ENCODE data around the gene TRIM33.
"Not testable (repeated sequence)": the region's sequence is repeated elsewhere in the genome, so short reads cannot be mapped to it uniquely, and the experiment has no call there.

TRIM33 gene

DNA sequence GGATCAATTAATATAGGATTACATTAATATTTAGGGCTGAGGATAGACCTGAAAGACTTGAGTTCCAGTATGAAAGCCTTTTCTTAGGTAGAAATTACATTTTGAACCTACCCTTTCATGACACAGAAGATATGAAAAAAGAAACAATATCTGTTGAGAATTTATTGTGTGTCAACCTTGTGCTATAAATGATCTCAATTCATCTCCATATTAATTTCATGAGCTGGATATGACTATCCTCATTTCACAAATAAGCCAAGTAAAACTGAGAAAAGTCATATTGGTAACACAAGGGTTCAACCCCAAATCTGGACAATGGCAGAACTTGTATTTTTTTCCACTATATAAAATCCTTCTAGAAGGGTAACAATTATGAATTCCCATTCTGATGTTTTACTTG, 120.0 kb downstream of the TRIM33 start:
- DNase-seq, result no peak

DNA sequence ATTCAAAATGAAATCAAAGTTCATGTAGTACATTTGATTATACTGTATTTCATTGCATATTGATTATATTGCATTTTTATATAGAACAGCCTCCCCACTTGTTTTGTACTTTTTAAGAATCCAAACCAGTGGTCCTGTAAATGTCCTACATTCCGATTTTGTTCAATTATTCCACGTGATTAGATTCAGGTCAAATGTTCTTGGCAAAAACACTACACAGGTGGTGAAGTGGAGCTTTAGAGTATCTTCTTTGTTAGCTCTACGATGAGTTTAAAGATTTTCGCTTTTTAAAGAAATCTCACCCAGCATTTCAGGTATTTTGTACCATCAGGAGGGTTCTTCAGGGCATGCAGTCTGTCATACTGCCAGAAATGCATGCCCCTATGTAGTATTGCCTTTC, 120.6 kb downstream of the TRIM33 start:
- DNase-seq, result no peak

DNA sequence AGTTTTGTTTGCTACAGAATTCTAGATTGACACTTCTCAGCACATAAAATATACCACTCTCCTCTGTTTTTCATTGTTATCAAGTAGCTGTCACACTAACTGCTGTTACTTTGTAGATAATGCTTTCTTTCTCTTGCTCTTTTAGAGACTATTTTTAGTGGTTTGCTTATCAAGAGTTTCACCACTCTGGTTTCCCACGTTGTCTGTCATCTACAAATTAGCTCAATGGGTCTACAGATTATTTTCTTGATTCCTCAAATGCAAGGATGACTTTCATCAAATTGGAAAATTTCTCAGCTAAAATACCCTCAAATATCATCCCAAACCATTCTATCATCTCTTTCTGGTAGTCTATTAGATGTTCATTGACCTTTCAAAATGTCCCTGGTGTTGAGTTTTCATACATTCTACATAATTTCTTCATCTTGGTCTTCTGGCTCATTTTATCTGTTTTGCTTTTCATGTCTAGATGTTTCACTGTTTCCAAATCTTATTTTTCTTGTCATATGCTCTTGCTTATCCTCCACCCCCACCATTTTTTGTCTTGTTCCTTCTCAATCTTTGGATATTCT, 122.5 kb downstream of the TRIM33 start:
- no peak for DNase-seq

DNA sequence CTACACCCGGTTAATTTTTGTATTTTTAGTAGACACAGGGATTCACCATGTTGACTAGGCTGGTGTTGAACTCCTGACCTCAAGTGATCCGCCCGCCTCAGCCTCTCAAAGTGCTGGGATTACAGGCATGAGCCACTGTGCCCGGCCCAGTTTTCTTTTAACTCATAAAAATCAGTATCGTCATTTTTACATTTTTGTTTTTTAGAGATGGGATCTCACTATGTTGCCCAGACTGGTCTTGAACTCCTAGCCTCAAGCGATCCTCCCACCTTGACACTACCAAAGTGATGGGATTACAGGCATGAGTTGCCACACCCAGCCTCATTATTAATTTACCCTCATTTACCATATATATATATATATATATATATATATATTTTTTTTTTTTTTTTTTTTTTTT, 123.4 kb downstream of the TRIM33 start:
- DNase-seq, result not testable (repeated sequence)

DNA sequence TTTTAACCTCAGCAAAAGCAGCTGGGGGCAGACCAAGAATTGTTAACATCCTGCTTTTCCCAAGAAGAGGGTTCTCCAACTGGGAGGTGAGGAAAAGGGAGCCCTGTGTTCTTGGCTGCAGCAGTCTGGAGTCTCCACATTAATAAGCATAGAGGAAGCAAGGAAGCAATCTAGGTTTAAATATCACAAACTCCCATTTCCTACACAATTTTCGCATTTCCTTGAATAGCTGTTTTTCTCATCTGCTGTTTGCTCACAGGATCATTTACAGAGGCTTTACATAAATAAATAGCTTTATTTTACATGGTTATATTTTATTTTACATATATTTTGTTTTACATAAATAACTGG, 124.0 kb downstream of the TRIM33 start:
- DNase-seq, result no peak

DNA sequence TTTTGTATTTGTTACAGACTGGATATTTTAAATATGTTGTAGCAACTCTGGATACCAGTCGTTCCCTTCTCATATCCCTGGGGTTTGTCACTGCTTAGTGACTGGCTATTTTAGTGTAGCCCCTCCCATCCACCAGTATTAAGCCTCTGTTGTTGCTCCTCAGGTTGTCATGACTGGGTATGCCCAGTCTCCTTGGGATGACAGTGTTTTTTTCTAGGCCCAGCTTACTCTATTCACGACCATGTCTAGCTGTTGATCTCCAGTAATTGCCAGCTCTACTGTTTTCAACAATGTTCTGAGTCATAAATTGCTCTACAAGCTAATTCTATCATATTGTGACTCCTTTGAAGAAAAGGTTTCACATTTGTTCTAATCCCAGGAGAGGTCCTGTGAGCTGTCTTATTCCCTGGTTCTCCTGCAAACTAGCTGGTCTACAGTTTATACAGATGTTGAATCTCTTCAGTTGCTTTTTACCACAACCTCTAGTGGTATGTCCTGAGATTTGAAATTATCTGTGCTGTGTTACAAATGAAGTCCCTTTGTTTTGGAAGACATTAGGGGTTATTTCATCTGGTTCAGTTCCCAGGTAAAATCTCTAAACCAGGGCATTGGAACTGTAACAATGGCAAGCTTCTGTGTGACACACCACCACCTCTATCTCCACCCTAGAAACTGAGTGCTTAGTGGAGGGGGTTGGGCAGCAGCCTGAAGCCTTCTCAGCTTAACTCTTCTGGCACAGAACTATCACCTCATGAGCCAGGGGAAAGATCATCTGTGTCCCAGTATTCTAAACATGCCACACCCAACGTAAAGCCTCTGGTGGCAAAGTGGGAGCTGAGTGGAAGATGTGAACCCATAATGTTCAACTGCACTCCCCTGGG, 124.6 kb downstream of the TRIM33 start:
- DNase-seq, result no peak

DNA sequence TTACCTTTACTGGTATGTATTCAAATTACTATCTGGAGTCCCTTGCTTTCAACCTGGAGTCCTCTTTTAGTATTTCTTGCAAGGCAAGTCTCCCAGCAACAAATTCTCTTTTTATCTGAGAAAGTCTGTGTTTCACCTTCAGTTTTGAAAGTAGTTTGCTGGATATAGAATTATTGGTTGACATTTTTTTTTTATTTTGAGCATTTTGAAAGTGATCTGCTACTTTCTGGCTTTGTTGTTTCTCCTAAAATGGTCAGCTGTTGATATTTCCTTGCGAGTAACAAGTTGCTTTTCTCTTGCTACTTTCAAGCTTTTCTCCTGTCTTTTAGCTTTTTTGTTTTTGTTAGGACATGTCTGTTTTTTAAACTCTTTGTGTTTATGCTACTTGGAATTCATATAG, 126.1 kb downstream of the TRIM33 start:
- no peak for DNase-seq

DNA sequence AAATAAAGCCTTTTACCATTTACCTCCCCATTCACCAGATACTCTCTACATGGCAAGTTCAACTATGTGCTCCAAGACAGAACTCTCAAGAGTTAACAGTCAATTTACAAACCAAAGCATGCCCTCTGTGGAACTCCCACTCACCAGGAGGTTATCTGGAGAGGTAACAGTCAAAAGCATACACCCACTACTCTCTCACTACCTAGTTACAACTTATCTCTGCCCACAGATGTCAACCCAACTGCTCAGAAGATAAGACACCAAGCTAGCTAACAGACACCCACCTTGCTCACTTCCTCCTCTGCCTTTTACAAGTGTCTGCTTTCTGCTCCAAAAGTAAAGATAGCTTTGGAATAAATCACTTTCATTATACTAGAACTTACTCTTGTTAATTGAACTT, 131.0 kb downstream of the TRIM33 start:
- no peak for DNase-seq

DNA sequence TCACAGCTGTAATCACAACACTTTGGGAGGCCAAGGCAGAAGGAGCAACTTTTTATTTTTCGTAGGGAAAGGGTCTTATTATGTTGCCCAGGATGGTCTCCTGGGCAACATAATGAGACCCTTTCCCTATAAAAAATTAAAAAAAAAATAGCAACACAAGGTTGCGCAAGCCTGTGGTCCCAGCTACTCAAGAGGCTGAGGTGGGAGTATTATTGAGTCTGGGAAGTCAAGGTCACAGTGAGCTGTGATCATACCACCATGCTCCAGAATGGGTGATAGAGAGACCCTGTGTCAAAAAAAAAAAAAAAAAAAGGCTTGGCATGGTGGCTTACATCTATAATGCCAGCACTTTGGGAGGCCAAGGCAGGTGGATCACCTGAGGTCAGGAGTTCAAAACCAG, 131.6 kb downstream of the TRIM33 start:
- no peak for DNase-seq

DNA sequence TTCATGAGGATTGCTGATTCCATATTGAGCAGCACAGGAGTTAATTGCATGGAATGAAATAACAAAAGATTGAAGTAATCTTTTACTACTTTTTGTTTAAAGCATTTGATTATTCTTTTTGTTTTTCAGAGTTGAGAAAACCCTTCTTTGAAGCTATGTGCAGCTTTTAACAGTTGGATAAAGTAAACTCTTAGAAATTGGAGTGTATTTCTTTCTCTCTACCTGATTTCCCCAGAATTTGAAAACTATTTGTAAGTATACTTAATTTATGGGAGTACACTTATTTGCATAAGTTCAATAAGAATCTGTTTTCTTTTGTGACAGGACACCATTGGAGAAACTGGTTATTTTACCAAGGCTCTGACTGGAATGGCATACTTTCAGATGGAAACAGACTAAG, 133.6 kb downstream of the TRIM33 start:
- no peak for DNase-seq

DNA sequence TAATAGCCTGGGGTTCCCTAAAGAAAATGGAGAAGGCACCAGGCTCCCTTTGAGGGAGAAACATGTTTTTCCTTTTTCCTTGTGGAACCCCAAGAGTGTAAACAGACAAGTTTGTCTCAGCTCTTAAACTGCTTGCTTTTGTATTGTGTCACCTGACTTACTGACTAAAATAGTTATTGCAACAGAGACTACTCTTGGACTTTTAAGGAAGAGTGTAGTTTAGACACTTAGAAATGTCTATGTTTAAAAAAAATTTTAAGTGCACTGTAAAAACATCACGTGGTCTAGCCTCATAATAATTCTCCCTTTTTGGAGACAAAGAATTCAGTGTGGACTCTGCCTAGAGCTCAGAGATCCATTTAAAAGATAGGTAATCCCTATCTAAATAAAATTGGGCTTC, 141.1 kb downstream of the TRIM33 start:
- no peak for DNase-seq

DNA sequence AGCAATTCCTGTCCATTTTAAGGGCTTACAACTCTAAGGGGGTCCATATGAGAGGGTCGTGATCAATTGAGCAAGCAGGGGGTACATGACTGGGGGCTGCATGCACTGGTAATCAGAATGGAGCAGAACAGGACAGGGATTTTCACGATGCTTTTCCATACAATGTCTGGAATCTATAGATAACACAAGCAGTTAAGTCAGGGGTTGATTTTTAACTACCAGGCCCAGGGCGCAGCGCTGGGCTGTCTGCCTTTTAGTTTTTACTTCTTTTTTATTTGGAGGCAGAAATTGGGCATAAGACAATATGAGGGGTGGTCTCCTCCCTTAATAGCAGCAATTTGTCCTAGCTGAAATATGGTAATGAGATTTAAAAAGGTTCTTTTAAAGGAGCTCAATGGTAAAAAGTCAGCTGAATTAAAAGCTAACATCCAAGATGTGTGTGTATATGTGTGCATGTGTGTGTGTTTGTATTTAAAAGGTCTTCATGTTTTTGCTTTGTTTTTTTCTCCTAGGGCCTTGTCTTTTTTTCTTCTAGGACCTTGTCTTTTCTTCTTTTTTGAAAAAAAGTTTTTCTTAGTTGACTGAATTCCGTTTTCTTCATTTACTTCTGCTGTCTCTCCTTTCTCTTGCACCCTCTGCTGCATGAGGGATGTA, 141.6 kb downstream of the TRIM33 start:
- not testable (repeated sequence) for DNase-seq

DNA sequence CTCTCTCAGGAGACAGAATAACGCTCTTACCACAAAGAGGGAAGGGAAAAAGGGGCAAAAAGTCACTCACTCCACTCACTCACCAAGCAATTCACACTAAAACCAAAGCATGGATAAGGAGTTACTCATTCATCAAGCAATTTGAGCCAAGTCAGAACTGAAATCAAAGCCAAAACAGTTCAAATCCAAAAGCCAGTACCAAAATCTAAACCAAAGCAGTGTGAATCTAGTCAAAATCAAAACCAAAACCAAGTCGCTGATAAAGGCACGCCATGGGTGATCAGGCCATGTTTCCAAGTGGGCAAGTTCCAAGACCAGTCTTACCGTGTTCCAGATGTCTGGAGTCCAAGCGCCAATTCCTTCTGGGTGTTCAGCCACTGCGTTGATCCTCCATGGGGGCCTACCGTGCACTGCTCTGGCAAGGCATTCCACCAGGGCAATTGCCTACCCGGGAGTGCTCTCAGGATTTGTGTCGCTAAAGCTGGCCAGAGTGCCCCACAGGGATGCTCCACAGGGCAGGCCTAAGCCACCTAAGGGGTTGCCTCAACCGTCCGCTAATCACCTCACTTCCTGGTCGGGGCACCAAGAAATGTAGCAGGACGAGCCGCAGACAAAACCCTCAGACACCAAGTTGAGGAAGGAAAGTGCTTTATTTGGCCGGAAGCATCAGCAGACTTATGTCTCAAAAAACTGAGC, 142.3 kb downstream of the TRIM33 start:
- DNase-seq, result no peak

DNA sequence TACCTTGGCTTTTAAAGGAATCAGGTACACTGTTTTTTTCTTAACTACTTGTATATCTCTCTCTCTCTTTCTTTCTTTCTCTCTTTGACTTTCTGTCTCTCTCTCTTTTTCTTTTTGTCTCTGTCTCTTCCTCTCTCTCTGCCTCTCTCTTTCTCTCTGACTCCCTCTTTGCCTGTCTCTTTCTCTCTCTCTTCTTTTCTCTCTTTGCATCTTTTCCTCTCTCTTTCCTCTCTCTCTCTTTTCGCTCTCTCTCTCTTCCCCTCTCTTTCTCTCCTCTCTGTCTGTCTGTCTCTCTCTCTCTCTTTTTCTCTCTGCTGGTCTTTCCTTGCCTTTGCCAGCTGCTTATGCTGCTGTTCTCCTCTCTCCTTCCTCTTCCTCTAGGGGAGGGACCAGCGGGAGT, 143.2 kb downstream of the TRIM33 start:
- no peak for DNase-seq

DNA sequence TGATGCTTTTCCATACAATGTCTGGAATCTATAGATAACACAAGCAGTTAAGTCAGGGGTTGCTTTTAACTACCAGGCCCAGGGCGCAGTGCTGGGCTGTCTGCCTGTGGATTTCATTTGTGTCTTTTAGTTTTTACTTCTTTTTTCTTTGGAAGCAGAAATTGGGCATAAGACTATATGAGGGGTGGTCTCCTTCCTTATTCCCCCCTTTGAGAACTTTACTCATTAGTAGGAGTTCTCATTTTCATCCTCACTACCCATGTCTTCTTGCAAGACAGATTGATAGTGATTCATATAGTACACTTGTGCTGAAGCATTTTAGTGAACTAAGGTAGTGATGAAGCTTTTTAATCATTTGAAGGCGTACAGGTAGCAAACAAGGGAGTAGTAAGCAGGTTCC, 147.8 kb downstream of the TRIM33 start:
- not testable (repeated sequence) for DNase-seq

DNA sequence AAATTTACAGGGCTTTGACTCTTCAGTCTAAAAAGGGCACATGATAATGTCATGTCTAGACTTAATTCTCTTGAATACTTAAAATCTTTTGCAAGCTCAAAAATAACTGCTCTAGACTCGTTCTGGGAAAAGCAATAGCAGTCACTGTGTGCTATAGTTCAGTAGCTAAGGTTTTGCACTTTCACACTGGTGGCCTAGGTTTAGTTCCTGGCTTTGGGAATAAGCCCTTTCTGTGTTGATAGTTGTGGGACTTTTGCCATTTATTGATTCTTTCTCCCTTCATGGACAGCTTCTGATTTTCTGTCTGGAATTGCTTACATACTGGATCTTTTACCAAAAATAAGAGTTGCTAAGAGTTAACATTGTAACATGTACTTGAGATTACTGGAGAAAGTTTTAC, 151.2 kb downstream of the TRIM33 start:
- DNase-seq, result no peak

DNA sequence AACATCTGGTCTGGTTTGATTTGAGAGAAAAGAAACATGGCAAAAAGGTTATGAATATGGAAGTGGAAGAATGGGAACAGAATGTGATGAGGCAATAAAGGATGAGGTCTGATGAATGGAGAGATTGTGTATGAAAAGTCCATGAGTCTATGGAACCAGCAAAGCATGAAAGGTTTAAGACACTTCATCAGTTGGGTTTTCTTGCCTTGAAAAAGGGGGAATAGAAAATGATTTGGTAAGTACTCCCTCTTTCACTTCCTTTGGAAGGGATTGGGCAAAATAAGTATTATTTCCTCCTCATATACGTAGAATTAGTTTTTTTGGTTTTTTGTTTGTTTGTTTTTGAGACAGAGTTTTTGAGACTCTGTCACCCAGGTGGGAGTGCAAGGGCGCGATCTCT, 155.8 kb downstream of the TRIM33 start:
- no peak for DNase-seq

DNA sequence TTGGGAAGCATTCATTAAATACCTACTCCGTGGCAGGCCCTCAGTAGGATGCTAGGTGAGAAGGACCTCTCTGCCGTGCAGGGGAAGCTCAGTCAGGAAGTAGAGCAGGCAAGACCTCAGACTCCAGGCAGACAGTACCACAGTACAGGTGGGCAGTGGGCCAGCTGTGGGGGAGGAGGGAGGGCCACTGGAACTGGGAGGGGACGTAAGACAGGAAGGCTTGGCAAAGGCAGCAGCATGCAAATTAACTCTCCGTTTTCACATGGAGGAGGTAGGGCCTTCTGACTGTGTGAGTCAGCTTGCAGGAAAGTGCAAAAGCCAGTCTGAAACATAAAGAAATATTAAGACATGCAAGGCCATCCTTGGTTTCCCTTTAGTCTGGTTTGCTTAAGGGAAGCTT, 157.7 kb downstream of the TRIM33 start:
- no peak for DNase-seq

DNA sequence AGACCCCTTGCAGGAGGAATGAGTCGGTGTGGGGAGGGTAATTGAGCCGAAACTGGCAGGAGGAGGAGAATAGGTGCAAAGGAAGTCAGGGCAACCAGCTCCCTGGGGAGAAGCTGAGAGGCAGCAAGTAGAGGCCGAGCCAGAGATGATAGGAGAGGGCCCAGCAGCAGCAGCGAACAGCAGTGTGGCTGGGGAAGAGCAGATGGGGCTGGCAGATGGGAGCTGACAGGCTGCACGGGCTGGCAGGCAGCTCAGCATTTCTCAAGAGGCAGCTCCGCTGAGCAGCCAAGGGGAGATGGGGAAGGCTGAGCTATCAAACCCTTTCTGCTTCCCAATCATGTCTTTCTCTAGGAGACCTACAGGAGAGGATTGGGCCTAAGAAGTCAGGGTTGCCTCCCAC, 158.2 kb downstream of the TRIM33 start:
- DNase-seq, result peak; percentile 32 to 65

DNA sequence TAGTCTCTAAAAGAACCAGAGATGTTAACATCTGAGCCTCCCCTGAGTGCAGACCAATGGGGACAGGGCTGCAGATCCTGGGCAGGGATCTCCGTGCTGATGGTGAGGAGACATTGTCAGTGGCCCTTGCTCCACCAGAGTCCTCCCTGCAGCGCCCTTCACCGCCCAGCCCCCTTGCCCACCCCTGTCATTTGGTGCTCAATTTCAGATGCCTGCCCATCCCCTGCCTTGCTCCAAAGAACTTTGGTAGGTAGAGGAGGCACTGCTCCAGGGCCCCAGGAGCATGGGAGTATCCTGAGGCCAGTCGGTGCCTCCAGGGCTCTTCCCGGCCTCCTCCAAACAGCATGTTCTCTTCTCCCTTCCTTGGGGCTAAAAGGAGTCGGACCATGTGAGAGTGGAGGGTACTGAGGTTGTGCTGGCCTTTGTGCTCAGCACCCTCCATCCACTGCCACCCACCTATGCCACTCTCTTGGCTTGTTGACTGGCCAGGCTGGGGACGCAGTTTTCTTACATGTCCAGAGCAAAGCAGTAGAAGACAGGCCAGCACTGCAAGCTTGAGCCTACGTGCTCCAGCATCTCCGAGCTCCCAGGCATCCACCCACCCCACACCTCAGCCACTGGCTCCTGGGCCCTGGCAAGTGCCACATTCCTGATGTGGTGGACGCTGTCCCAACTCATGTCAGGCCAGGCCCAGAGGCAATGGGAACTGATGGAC, 160.1 kb downstream of the TRIM33 start:
- DNase-seq, result no peak

DNA sequence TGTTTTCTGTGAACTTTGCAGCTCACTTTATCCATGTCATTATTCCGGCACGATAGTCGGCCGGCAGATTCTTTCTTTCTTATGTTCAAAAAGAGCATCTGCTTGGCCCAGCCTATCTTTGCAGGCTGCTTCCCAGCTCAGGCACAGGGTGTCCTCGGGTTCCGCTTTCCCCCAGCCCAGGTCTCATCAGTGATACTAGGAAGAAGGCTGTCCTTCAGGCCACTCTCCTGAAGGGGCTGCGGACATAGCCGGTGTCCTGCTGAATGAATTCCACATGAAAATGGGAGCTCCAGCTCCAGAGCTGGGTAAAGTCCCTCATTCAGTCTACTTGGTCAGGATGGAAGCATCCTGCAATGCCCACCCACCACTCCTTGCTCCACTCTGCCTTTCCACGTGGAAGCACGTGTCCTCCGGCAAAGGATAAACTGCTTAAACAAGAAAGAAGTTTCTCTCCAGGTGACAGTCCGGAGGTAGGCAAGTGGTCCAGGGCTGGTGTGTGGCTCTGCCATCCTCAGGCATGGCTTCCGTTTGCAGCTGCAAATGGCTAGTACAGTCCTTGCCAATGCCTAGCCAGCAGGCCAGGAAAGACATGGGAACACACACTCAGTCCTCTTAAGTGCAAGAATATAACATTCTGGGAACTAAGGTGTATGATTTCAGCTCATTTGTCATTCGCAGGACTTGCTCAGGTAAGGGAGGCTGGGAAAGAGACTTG, 161.0 kb downstream of the TRIM33 start:
- DNase-seq, result no peak
